PC-9 (cell line): Measurements from ENCODE around the gene AMOTL2. TPM values are rescaled to one million over a fixed set of nuclear protein-coding genes. Genes with fewer than 3 reads are reported as not detected.

Source experiments
- BruUV-seq: library from RNA; stranded (reverse); fragments of 400-500 nt; replicated peaks from 2 replicates; lab custom pipeline; 2021; lab: Mats Ljungman, UMichigan
- CTCF ChIA-PET: fragments of 300-600 bp; sonication (Branson Sonifier 250); formaldehyde crosslinking; loops from one replicate; lab custom pipeline; 2022; ENCODE audit warnings: antibody characterized with exemption; lab: Charles Lee
- POLR2A ChIA-PET: fragments of 300-600 bp; sonication (Branson Sonifier 250); formaldehyde crosslinking; loops from one replicate; lab custom pipeline; 2022; ENCODE audit warnings: antibody characterized with exemption; ENCODE audit not compliant: unreplicated experiment; lab: Charles Lee
- DNase-seq, 2 experiments: peaks; one replicate each; pipeline versions ENCODE4 v3.0.0 to v3.0.0-alpha.2; 2015 to 2022; ENCODE audit warnings: mixed read lengths in 1 of 2
- H2AFZ ChIP-seq: fragments of 200-600 bp; sonication (generic); 2 replicates; pipeline ENCODE4 v1.8.1; 2017; ENCODE audit warnings: antibody characterized with exemption
- H3F3A ChIP-seq: fragments of 200-600 bp; sonication (generic); 2 replicates; pipeline ENCODE4 v1.8.1; 2017; ENCODE audit warnings: antibody characterized with exemption, mild to moderate bottlenecking, low read depth; ENCODE audit not compliant: insufficient read depth
- H3K27ac ChIP-seq: fragments of 200-600 bp; sonication (generic); 2 replicates; pipeline ENCODE4 v1.6.1; 2016; ENCODE audit warnings: mixed run types
- H3K27me3 ChIP-seq: fragments of 200-600 bp; sonication (generic); 2 replicates; pipeline ENCODE4 v1.6.1; 2016; ENCODE audit warnings: low read depth, mixed run types; ENCODE audit not compliant: insufficient read depth
- H3K36me3 ChIP-seq: fragments of 200-600 bp; sonication (generic); 2 replicates; pipeline ENCODE4 v1.6.1; 2016; ENCODE audit warnings: low read depth, mixed run types
- H3K4me1 ChIP-seq: fragments of 200-600 bp; sonication (generic); replicated peaks from 2 replicates; pipeline ENCODE4 v1.6.1; 2016; ENCODE audit warnings: mixed run types; ENCODE audit not compliant: insufficient read depth
- H3K4me2 ChIP-seq: fragments of 200-600 bp; sonication (generic); 2 replicates; pipeline ENCODE4 v1.6.1; 2017; ENCODE audit warnings: mixed run types
- H3K4me3 ChIP-seq: fragments of 200-600 bp; sonication (generic); 2 replicates; pipeline ENCODE4 v1.6.1; 2016; ENCODE audit warnings: mixed run types
- H3K79me2 ChIP-seq: fragments of 200-600 bp; sonication (generic); 2 replicates; pipeline ENCODE4 v1.6.1; 2017; ENCODE audit warnings: low read depth, mixed run types
- H3K9me2 ChIP-seq: fragments of 200-600 bp; sonication (generic); 2 replicates; pipeline ENCODE4 v1.8.1; 2017; ENCODE audit warnings: mild to moderate bottlenecking; ENCODE audit not compliant: insufficient read depth
- H3K9me3 ChIP-seq: fragments of 200-600 bp; sonication (generic); 2 replicates; pipeline ENCODE4 v1.8.1; 2016; ENCODE audit warnings: low read depth; ENCODE audit not compliant: insufficient read depth
- H4K20me1 ChIP-seq: fragments of 200-600 bp; sonication (generic); 2 replicates; pipeline ENCODE4 v1.8.1; 2017; ENCODE audit not compliant: insufficient read depth
- CTCF ChIP-seq: fragments of 200-600 bp; sonication (generic); conservative IDR thresholded peaks from 2 replicates; pipeline ENCODE4 v1.6.1; 2017; ENCODE audit warnings: mixed run types, antibody characterized with exemption, mild to moderate bottlenecking, moderate library complexity
- EZH2 ChIP-seq: fragments of 200-600 bp; sonication (generic); IDR thresholded peaks from 2 replicates; pipeline ENCODE4 v1.8.0; 2017; ENCODE audit warnings: antibody characterized with exemption, low read depth
- intact Hi-C: fragments of 100-400 bp; cut with micrococcal nuclease; formaldehyde crosslinking; loops from one replicate; pipeline ENCODE4 v1.10.0; 2022; ENCODE audit not compliant: unreplicated experiment
- total RNA-seq: library from RNA; stranded (reverse); gene quantifications from 2 replicates; pipeline ENCODE4 v1.2.3, GENCODE V29; 2021

The AMOTL2 gene
- total RNA-seq, 1 experiment from 2014 or later = 147 TPM

- Histone ChIP-seq H3K4me2 (peak overlapping the region; percentile 79), H3K4me3 (peak overlapping the region; percentile 24; the same call in 1 of the 2 replicates), H3K4me1 (peaks cover 89% of the 10 kb centered on the region), H3K79me2 (peaks cover 33% of the 10 kb centered on the region), H4K20me1 (no peaks in the 10 kb centered on the region), H3K27ac (peak overlapping the region; percentile 100), H3K36me3 (peaks cover 24% of the 10 kb centered on the region), H3K9me2 (no peaks in the 10 kb centered on the region), H3K9me3 (peaks cover 7% of the 10 kb centered on the region), H3F3A (peaks cover 75% of the 10 kb centered on the region), H3K27me3 (no peaks in the 10 kb centered on the region), H2AFZ (no peak overlapping the region)
- ChIA-PET CTCF (interaction anchor here (0.7 to 1.4 kb wide), 3 partner anchors 13 to 701 kb away, joined by 3 to 5 read pairs (median 4); no protein-coding TSS in a partner anchor), POLR2A (interaction anchor here (0.5 to 2.6 kb wide), 9 partner anchors 13 to 38 kb away, joined by 3 to 30 read pairs (median 9); no protein-coding TSS in a partner anchor)
- intact Hi-C loops = loop anchor here (1.0 to 5.0 kb wide), 3 partner anchors 39 to 139 kb away; no protein-coding TSS in a partner anchor
- DNase-seq = no peak
- BruUV-seq = TSS peak; percentile 95
- TF ChIP-seq EZH2 = no peak
- 0 out of 2 replicates have a peak, but pooled peaks have one; percentile 16 for TF ChIP-seq CTCF
These were observed 22.8 kb downstream of the AMOTL2 start for GRCh38 chr3:134351427-134351826.

DNA sequence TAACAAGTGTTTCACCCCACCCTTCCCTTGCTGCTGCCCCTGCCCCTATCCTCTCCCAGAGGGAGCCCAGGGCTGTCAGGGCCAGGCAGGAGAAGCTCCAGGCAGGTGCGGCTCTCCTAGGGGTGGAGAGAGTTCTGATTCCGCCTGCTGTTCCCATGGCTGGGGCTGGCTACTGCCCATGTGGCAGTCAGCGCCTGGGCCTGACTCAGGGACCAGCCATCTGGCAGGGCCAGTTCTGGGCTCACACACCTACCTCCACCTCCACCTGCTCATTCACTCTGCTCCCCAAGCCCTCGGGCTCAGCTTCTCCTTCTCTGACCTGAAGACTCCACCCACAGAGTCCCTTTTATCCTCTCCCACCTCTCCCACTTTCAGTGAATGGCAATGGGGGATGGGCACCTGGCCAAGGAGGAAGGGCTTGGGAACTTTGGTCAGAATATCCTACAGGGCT lies 23.4 kb downstream of the AMOTL2 start:
- peak overlapping the region; percentile 79 for H3K4me2 ChIP-seq
- peak overlapping the region; percentile 40; the same call in 1 of the 2 replicates for H3K4me3 ChIP-seq
- no peak for TF ChIP-seq EZH2
- no peak for TF ChIP-seq CTCF
- peaks cover 28% of the 10 kb centered on the region for H3K79me2 ChIP-seq
- intact Hi-C loops = loop anchor here (1.0 to 5.0 kb wide), 3 partner anchors 39 to 139 kb away; no protein-coding TSS in a partner anchor
- peak; percentile 98 to 99 for DNase-seq
- H3K27me3 ChIP-seq = no peaks in the 10 kb centered on the region
- no peak overlapping the region for H2AFZ ChIP-seq
- ChIA-PET POLR2A (interaction anchor here (0.6 to 2.6 kb wide), 7 partner anchors 13 to 38 kb away, joined by 3 to 30 read pairs (median 10); no protein-coding TSS in a partner anchor), CTCF (interaction anchor here (0.7 to 1.1 kb wide), 2 partner anchors 25 to 701 kb away, joined by 3 to 4 read pairs; no protein-coding TSS in a partner anchor)
- H4K20me1 ChIP-seq = no peaks in the 10 kb centered on the region
- BruUV-seq = no TSS peak
- no peaks in the 10 kb centered on the region for H3K9me2 ChIP-seq
- peaks cover 84% of the 10 kb centered on the region for H3K4me1 ChIP-seq
- peak overlapping the region; percentile 100 for H3K27ac ChIP-seq
- peaks cover 21% of the 10 kb centered on the region for H3K36me3 ChIP-seq
- H3K9me3 ChIP-seq = peaks cover 12% of the 10 kb centered on the region
- peaks cover 69% of the 10 kb centered on the region for H3F3A ChIP-seq

DNA sequence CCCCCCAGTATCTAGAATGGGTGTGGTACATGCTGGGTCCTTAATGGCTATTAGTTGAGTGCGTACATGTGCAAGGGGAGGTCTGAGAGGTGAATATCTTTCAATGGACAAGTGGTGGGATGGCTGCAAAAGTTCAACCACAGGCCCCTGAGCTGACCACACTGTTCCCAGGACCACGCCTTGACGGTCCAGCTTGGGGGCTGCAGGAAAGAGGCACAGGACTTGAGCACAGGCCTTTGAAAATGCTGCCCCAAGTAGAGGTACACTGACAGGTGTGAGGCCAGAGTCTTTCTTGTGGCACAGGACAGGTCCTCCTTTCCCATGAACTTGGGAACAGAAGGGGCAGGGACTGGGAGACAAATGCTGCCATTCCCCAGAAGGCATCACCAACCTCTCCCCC lies 24.0 kb downstream of the AMOTL2 start:
- TSS peak; percentile 30 for BruUV-seq
- Histone ChIP-seq H3K27ac (peak overlapping the region; percentile 100), H4K20me1 (no peaks in the 10 kb centered on the region), H3F3A (peaks cover 63% of the 10 kb centered on the region), H2AFZ (no peak overlapping the region), H3K9me3 (peaks cover 12% of the 10 kb centered on the region), H3K4me2 (peak overlapping the region; percentile 75), H3K27me3 (no peaks in the 10 kb centered on the region), H3K36me3 (peaks cover 17% of the 10 kb centered on the region), H3K4me1 (peaks cover 78% of the 10 kb centered on the region), H3K9me2 (no peaks in the 10 kb centered on the region), H3K4me3 (peak overlapping the region; percentile 40; the same call in 1 of the 2 replicates), H3K79me2 (peaks cover 22% of the 10 kb centered on the region)
- POLR2A ChIA-PET = interaction anchor here (0.6 to 2.6 kb wide), 6 partner anchors 14 to 37 kb away, joined by 3 to 23 read pairs (median 10); no protein-coding TSS in a partner anchor
- intact Hi-C loops = loop anchor here (5.0 kb wide), 1 partner anchor 138 kb away; no protein-coding TSS in a partner anchor
- TF ChIP-seq EZH2 (no peak), CTCF (no peak)
- CTCF ChIA-PET = no interaction called here
- DNase-seq = no peak
